Measurements from ENCODE around the gene BEST3. TPM values are rescaled to one million over a fixed set of nuclear protein-coding genes. Genes with fewer than 3 reads are reported as not detected.

The BEST3 gene
- total RNA-seq, 1 experiment from 2014 or later, result 0.54 TPM

DNA sequence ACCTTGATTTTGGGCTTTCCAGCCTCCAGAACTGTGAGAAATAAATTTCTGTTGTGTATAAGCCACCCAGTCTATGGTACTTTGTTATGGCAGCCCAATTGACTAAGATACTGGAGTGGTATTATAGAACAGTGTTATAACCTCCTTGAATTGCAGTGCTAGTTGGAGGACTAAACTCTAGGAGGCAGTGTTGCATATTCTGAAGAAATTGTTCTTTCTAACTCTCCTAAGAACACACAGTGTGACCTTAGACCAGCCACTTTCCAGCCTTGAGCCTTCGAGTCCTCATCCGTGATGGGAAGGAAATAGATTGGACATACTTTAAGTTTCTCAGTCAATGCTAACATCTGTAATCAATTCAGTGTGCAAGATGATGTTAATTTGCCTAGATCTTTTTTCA lies 66.0 kb downstream of the BEST3 start:
- H3K79me2 ChIP-seq (ENCODE audit: insufficient read depth, low read length), result no peaks in the 10 kb centered on the region
- H2AFZ ChIP-seq (ENCODE audit: low read depth, low read length, poor library complexity, severe bottlenecking), result no peak overlapping the region
- intact Hi-C loops (cut with micrococcal nuclease), result no loop called here
- CTCF ChIA-PET, result no interaction called here
- no TSS peak for BruUV-seq (replicated peaks)
- no peaks in the 10 kb centered on the region for H3K27me3 ChIP-seq (ENCODE audit: insufficient read depth, low read length)
- RAD21 ChIA-PET (ENCODE audit: low non-redundant PET in 1 of 2, low total read pairs in 2 of 2, uncharacterized antibody in 2 of 2, unreplicated experiment in 2 of 2), result no interaction called here
- H3K27ac ChIP-seq (ENCODE audit: low read depth, low read length), result no peak overlapping the region
- no peaks in the 10 kb centered on the region for H3K36me3 ChIP-seq (ENCODE audit: control insufficient read depth in 1 of 2, insufficient read depth in 2 of 2, low read length in 2 of 2)
- H3K9me3 ChIP-seq (ENCODE audit: control insufficient read depth in 1 of 2, insufficient read depth in 1 of 2, low read depth in 1 of 2, low read length in 2 of 2), result no peaks in the 10 kb centered on the region
- no peaks in the 10 kb centered on the region for H3K4me1 ChIP-seq (ENCODE audit: control insufficient read depth in 1 of 2, insufficient read depth in 2 of 2, low read length in 2 of 2)
- no peak overlapping the region for H3K4me3 ChIP-seq (replicated peaks in 1 of 2; ENCODE audit: low read depth in 1 of 2, low read length in 2 of 2)
- no peak overlapping the region for H3K9ac ChIP-seq (ENCODE audit: low read length)
- POLR2A ChIA-PET, result no interaction called here
- no peaks in the 10 kb centered on the region for H4K20me1 ChIP-seq (ENCODE audit: insufficient read depth)
- no peak overlapping the region for H3K4me2 ChIP-seq (ENCODE audit: low read length)
- TF ChIP-seq JUND (IDR thresholded peaks at IDR 0.05) (no peak), ATF3 (IDR thresholded peaks at IDR 0.05) (no peak), CTCF (IDR thresholded peaks at IDR 0.05 in 2 of 3, conservative IDR thresholded peaks at IDR 0.05 in 1 of 3; ENCODE audit: borderline replicate concordance in 1 of 3, insufficient read depth in 1 of 3, low read depth in 2 of 3, low read length in 2 of 3) (peak in 2 of 3 experiments; percentile 46 to 57; a peak in 4 of 6 replicates)
- DNase-seq (ENCODE audit: low read depth, low spot score), result no peak
- peak; percentile 84 for ATAC-seq
- H3K9me2 ChIP-seq (ENCODE audit: insufficient read depth), result no peaks in the 10 kb centered on the region

DNA sequence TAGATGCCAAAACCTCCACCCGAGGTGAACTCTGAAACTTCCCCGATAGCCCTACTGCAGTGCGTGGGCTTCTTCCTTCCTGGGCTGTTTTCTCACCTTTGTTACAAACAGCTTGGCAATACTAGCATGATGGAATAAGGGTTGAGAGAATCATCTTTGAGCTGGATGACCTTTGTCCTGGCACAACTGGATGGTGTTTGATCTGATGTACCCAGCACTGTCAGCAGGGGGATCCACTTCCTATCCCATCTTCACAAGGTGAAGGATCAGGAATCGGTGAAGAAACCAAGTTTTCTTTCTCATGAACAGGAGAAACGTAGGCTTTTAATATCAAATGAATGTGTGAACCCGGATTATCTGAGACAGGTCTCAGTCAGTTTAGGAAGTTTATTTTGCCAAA lies 68.9 kb downstream of the BEST3 start:
- no peaks in the 10 kb centered on the region for H4K20me1 ChIP-seq (ENCODE audit: insufficient read depth)
- H3K9me2 ChIP-seq (ENCODE audit: insufficient read depth), result no peaks in the 10 kb centered on the region
- POLR2A ChIA-PET, result no interaction called here
- no peak overlapping the region for H3K4me2 ChIP-seq (ENCODE audit: low read length)
- no peaks in the 10 kb centered on the region for H3K27me3 ChIP-seq (ENCODE audit: insufficient read depth, low read length)
- CTCF ChIA-PET, result no interaction called here
- no peaks in the 10 kb centered on the region for H3K9me3 ChIP-seq (ENCODE audit: control insufficient read depth in 1 of 2, insufficient read depth in 1 of 2, low read depth in 1 of 2, low read length in 2 of 2)
- no TSS peak for BruUV-seq (replicated peaks)
- RAD21 ChIA-PET (ENCODE audit: low non-redundant PET in 1 of 2, low total read pairs in 2 of 2, uncharacterized antibody in 2 of 2, unreplicated experiment in 2 of 2), result no interaction called here
- H3K36me3 ChIP-seq (ENCODE audit: control insufficient read depth in 1 of 2, insufficient read depth in 2 of 2, low read length in 2 of 2), result no peaks in the 10 kb centered on the region
- DNase-seq (ENCODE audit: low read depth, low spot score) (no peak), ATAC-seq (peak; percentile 76)
- H3K27ac ChIP-seq (ENCODE audit: low read depth, low read length), result no peak overlapping the region
- no peaks in the 10 kb centered on the region for H3K79me2 ChIP-seq (ENCODE audit: insufficient read depth, low read length)
- intact Hi-C loops (cut with micrococcal nuclease), result no loop called here
- H3K4me1 ChIP-seq (ENCODE audit: control insufficient read depth in 1 of 2, insufficient read depth in 2 of 2, low read length in 2 of 2), result no peaks in the 10 kb centered on the region
- no peak overlapping the region for H3K9ac ChIP-seq (ENCODE audit: low read length)
- H2AFZ ChIP-seq (ENCODE audit: low read depth, low read length, poor library complexity, severe bottlenecking), result no peak overlapping the region
- no peak overlapping the region for H3K4me3 ChIP-seq (replicated peaks in 1 of 2; ENCODE audit: low read depth in 1 of 2, low read length in 2 of 2)
- no peak for TF ChIP-seq ELF1 (IDR thresholded peaks at IDR 0.05; ENCODE audit: borderline replicate concordance, low read depth)
- no peak for TF ChIP-seq SIN3A (IDR thresholded peaks at IDR 0.05; ENCODE audit: low read depth)
- TF ChIP-seq, protein P1, sequence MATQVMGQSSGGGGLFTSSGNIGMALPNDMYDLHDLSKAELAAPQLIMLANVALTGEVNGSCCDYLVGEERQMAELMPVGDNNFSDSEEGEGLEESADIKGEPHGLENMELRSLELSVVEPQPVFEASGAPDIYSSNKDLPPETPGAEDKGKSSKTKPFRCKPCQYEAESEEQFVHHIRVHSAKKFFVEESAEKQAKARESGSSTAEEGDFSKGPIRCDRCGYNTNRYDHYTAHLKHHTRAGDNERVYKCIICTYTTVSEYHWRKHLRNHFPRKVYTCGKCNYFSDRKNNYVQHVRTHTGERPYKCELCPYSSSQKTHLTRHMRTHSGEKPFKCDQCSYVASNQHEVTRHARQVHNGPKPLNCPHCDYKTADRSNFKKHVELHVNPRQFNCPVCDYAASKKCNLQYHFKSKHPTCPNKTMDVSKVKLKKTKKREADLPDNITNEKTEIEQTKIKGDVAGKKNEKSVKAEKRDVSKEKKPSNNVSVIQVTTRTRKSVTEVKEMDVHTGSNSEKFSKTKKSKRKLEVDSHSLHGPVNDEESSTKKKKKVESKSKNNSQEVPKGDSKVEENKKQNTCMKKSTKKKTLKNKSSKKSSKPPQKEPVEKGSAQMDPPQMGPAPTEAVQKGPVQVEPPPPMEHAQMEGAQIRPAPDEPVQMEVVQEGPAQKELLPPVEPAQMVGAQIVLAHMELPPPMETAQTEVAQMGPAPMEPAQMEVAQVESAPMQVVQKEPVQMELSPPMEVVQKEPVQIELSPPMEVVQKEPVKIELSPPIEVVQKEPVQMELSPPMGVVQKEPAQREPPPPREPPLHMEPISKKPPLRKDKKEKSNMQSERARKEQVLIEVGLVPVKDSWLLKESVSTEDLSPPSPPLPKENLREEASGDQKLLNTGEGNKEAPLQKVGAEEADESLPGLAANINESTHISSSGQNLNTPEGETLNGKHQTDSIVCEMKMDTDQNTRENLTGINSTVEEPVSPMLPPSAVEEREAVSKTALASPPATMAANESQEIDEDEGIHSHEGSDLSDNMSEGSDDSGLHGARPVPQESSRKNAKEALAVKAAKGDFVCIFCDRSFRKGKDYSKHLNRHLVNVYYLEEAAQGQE (IDR thresholded peaks at IDR 0.05; ENCODE audit: low read depth), result no peak
- 0 out of 2 replicates have a peak, but pooled peaks have one; percentile 15 for TF ChIP-seq RAD21 (IDR thresholded peaks at IDR 0.05; ENCODE audit: low read depth)
- peak in 2 of 3 experiments; percentile 44 to 54; a peak in 4 of 6 replicates for TF ChIP-seq CTCF (IDR thresholded peaks at IDR 0.05 in 2 of 3, conservative IDR thresholded peaks at IDR 0.05 in 1 of 3; ENCODE audit: borderline replicate concordance in 1 of 3, insufficient read depth in 1 of 3, low read depth in 2 of 3, low read length in 2 of 3)
- TF ChIP-seq CBX3 (IDR thresholded peaks at IDR 0.05; ENCODE audit: low read depth), result no peak
- TF ChIP-seq SP1 (IDR thresholded peaks at IDR 0.05; ENCODE audit: low read depth), result no peak
